K562 (cell line): Measurements from ENCODE around the gene GRB10. TPM values are rescaled to one million over a fixed set of nuclear protein-coding genes. Genes with fewer than 3 reads are reported as not detected.

Source experiments
- ATAC-seq: fragments of 200-7000 bp; cut with Tn5 transposase; 3 replicates; pipeline ENCODE4 v1.9.1; 2020; ENCODE audit warnings: moderate library complexity
- BruUV-seq: library from RNA; stranded (reverse); fragments of 400-500 nt; replicated peaks from 2 replicates; lab custom pipeline; 2021; lab: Mats Ljungman, UMichigan
- CTCF ChIA-PET: fragments of 300-600 bp; formaldehyde crosslinking; extraction: SDS; loops from one replicate; lab custom pipeline; 2021; ENCODE audit warnings: low intra/inter-chr PET ratio; lab: Yijun Ruan, JAX
- POLR2A ChIA-PET: fragments of 300-600, 350-650 bp; sonication (Branson Sonifier 250); formaldehyde crosslinking; extraction: SDS; loops from one replicate; lab custom pipeline; 2021; ENCODE audit warnings: antibody characterized with exemption, inconsistent platforms; lab: Yijun Ruan, JAX
- DNase-seq, 4 experiments: peaks; one replicate each; pipeline versions ENCODE4 v3.0.0 to v3.0.0-alpha.2; 2011 to 2018; ENCODE audit warnings: low spot score in 3 of 4, mixed read lengths in 3 of 4; ENCODE audit errors: extremely low read depth in 1 of 4
- FAIRE-seq: peaks from 2 replicates; lab custom pipeline; 2011; peaks lifted over from hg19 to GRCh38; lab: Jason Lieb, UNC
- H2AFZ ChIP-seq: 2 replicates; pipeline ENCODE4 v1.6.0; 2011; ENCODE audit warnings: low read depth, low read length, control low read depth, inconsistent platforms
- H3K27ac ChIP-seq: fragments of 200-600 bp; 3 replicates; pipeline ENCODE4 v1.8.0; 2011; ENCODE audit warnings: low read depth, mild to moderate bottlenecking, control low read depth, inconsistent platforms, low read length, moderate library complexity, mixed read lengths; ENCODE audit errors: extremely low read depth
- H3K27me3 ChIP-seq, 2 experiments: fragments of 300-600 bp in 1 of 2; 2 replicates in 1 of 2; 3 replicates in 1 of 2; pipeline versions ENCODE4 v1.6.0 to v1.8.0; 2011; ENCODE audit warnings: inconsistent platforms in 2 of 2, low read length in 2 of 2, mild to moderate bottlenecking in 1 of 2, mixed read lengths in 1 of 2, moderate library complexity in 1 of 2; ENCODE audit not compliant: control insufficient read depth in 2 of 2, insufficient read depth in 2 of 2
- H3K36me3 ChIP-seq: fragments of 300-600 bp; 3 replicates; pipeline ENCODE4 v1.8.0; 2011; ENCODE audit warnings: mild to moderate bottlenecking, low read length, inconsistent platforms; ENCODE audit not compliant: control insufficient read depth, insufficient read depth
- H3K4me1 ChIP-seq, 2 experiments: fragments of 200-600 bp in 1 of 2; replicated peaks in 1 of 2; 2 replicates in 1 of 2; 3 replicates in 1 of 2; pipeline versions ENCODE4 v1.5.1 to v1.8.0; 2011; ENCODE audit warnings: inconsistent platforms in 2 of 2, low read length in 2 of 2, mild to moderate bottlenecking in 1 of 2, mixed read lengths in 1 of 2, moderate library complexity in 1 of 2; ENCODE audit not compliant: control insufficient read depth in 2 of 2, insufficient read depth in 2 of 2
- H3K4me2 ChIP-seq: 2 replicates; pipeline ENCODE4 v1.6.1; 2011; ENCODE audit warnings: low read length, control low read depth, inconsistent platforms, mixed read lengths; ENCODE audit not compliant: insufficient read depth
- H3K4me3 ChIP-seq: fragments of 200-600 bp; sonication (generic), shearing (Covaris generic); 2 replicates; pipeline ENCODE4 v1.5.1; 2016; ENCODE audit warnings: control low read depth, inconsistent platforms
- H3K79me2 ChIP-seq: fragments of 200-600 bp; 3 replicates; pipeline ENCODE4 v1.8.0; 2011; ENCODE audit warnings: low read length, inconsistent platforms; ENCODE audit not compliant: control insufficient read depth, insufficient read depth
- H3K9ac ChIP-seq, 2 experiments: 2 replicates each; pipeline versions ENCODE4 v1.6.0 to v1.6.1; 2011; ENCODE audit warnings: low read depth in 2 of 2, low read length in 2 of 2, control low read depth in 1 of 2, inconsistent platforms in 1 of 2, mild to moderate bottlenecking in 1 of 2, mixed read lengths in 1 of 2; ENCODE audit not compliant: insufficient read depth in 1 of 2
- H3K9me1 ChIP-seq: one replicate; pipeline ENCODE4 v1.6.0; 2011; ENCODE audit warnings: inconsistent platforms, mild to moderate bottlenecking, low read length, moderate library complexity; ENCODE audit not compliant: control insufficient read depth, insufficient read depth
- H3K9me3 ChIP-seq: replicated peaks from 2 replicates; pipeline ENCODE4 v1.5.1; 2011; ENCODE audit warnings: low read depth, low read length, inconsistent platforms; ENCODE audit not compliant: control insufficient read depth, insufficient read depth
- H4K20me1 ChIP-seq: replicated peaks from 2 replicates; pipeline ENCODE4 v1.6.1; 2011; ENCODE audit warnings: low read length, inconsistent platforms, mixed read lengths; ENCODE audit not compliant: control insufficient read depth, insufficient read depth
- BRD9 ChIP-seq: fragments of 450-650 bp; IDR thresholded peaks from 2 replicates; pipeline ENCODE4 v1.6.1; 2018; ENCODE audit warnings: low read depth; ENCODE audit not compliant: partially characterized antibody
- ZBTB1 ChIP-seq: sonication (generic); formaldehyde crosslinking; IDR thresholded peaks from 2 replicates; pipeline ENCODE4 v1.8.1; 2023; ENCODE audit warnings: missing genetic modification reagents, low read depth, mild to moderate bottlenecking, borderline replicate concordance
- WGBS: fragments of 100-300 bp; shearing (Covaris generic); methylation state at CpG from one replicate; pipeline ENCODE4 v1.1.6; 2016; ENCODE audit warnings: low coverage, mixed read lengths; ENCODE audit not compliant: insufficient coverage; ENCODE audit errors: missing lambda C conversion rate; 5-methylcytosine and 5-hydroxymethylcytosine counted together
- in situ Hi-C: fragments of 300-500 bp; cut with MboI; formaldehyde crosslinking; loops from 4 replicates; pipeline ENCODE4 v1.15.0; 2018; ENCODE audit warnings: inconsistent platforms, mixed read lengths
- intact Hi-C: fragments of 100-400 bp; cut with micrococcal nuclease; formaldehyde crosslinking; loops from 2 replicates; pipeline ENCODE4 v1.14.2; 2022
- polyA plus RNA-seq, 8 experiments: library from polyadenylated mRNA; depleted of rRNA in 4 of 8; stranded (reverse) in 5 of 8; unstranded in 3 of 8; fragments of >200 nt; fragmentation: Nextera tagmentation in 2 of 8; fragmentation: Illumina TruSeq in 1 of 8; extraction: Ambion mirVana in 2 of 8; extraction: Trizol in 1 of 8; gene quantifications; 2 replicates each; pipeline versions ENCODE4 v1.2.1 to v1.2.3, GENCODE V29; 2011 to 2014; ENCODE audit warnings: inconsistent platforms in 1 of 8, missing spikeins in 1 of 8
- total RNA-seq, 7 experiments: library from RNA; depleted of rRNA in 6 of 7; stranded (reverse); fragments of >200 nt in 6 of 7; fragmentation: Illumina TruSeq in 2 of 7; extraction: Trizol in 2 of 7; gene quantifications; 2 replicates each; pipeline versions ENCODE4 v1.2.1 to v1.2.3, GENCODE V29; 2011 to 2021; ENCODE audit warnings: low replicate concordance in 1 of 7

The GRB10 gene
- total and polyA plus RNA-seq, 9 of the 15 experiments (the other 6 are each of a cell fraction or from before 2014, with no cell fraction given) = 8.9 to 88.5 (median 40.7) TPM

DNA sequence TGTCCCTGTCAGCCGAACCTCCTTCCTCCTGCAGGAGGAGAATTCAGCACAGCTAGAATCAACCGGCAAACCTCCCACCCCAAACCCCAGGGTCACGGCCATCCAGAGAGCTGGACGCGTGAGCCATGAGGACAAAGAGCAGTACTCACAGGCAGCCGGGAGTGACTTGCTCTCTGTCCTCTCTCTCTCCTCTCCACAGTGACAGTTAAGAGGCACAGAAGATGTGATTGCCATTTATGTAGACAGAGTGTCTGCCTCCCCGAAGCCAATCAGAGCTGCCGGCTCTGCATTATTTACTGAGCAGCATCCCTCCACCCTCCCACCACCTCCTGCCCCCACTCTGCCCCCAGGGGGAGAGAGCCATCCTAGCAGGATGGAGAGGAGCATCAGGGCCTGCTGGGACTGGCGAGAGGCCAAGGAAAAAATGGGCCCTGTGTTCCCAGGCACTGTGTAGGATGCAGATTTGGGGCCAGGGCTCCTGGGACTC is 221.8 kb downstream of the GRB10 start (continued):
- no peak for TF ChIP-seq BRD9
- TF ChIP-seq, all 486 proteins: peak for 0

GRCh38 chr7:50559881-50560280 is 222.8 kb downstream of the GRB10 start:
- Histone ChIP-seq H3K9me3 (no peaks in the 10 kb centered on the region), H4K20me1 (peaks cover 21% of the 10 kb centered on the region), H3K4me2 (no peak overlapping the region), H3K9ac (no peak overlapping the region), H3K79me2 (no peaks in the 10 kb centered on the region), H3K27ac (no peak overlapping the region), H3K4me3 (no peak overlapping the region), H3K27me3 (peaks cover 29 to 66% of the 10 kb centered on the region in 2 experiments), H3K9me1 (no peaks in the 10 kb centered on the region), H3K4me1 (peaks cover 7 to 10% of the 10 kb centered on the region in 2 experiments; a peak in 4 of 5 replicates), H2AFZ (no peak overlapping the region), H3K36me3 (no peaks in the 10 kb centered on the region)
- DNase-seq (no peak), FAIRE-seq (no peak), ATAC-seq (no peak)
- BruUV-seq = no TSS peak
- intact Hi-C loops = loop anchor here (5.0 to 10.0 kb wide), 2 partner anchors 93 to 465 kb away; partner anchors contain the start of gene ZPBP
- POLR2A ChIA-PET = interaction anchor here (0.5 kb wide), 1 partner anchor 63 kb away, joined by 3 read pairs; no protein-coding TSS in a partner anchor
- CTCF ChIA-PET = no interaction called here
- in situ Hi-C loops = loop anchor here (5.0 kb wide), 1 partner anchor 93 kb away; no protein-coding TSS in a partner anchor
- TF ChIP-seq ZBTB1 = no peak
- 37% methylated on average over 7 of the region's 7 CpGs for WGBS
